Measurements from ENCODE around the gene RHBDF1.
"Not testable (repeated sequence)": the region's sequence is repeated elsewhere in the genome, so short reads cannot be mapped to it uniquely, and the experiment has no call there.

RHBDF1 gene

GRCh38 chr16:38941-39892 lies 33.2 kb downstream of the RHBDF1 start:
- DNase-seq (ENCODE audit: low read depth in 2 of 3, low spot score in 2 of 3), result no peak

DNA sequence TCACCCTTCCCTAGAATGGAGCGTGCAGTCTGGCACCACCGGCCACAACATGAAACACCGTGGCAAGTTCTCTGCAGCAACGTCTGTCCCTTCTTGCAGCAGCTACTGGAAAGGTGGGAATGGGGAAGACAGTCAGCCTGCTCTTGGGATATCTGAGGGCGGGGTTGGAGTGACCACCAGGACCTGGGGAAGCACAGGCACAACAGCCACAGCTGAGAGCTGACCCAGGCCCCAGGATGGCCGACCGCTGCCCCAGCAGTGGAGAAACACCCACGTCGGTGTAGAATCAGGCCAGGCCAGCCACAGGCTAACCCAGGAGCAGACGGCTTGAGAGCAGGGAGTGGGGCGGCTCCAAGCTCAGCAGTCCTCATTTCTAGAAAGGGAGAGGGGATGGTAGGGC lies 34.2 kb downstream of the RHBDF1 start:
- not testable (repeated sequence) for DNase-seq (ENCODE audit: low read depth in 2 of 3, low spot score in 2 of 3)

DNA sequence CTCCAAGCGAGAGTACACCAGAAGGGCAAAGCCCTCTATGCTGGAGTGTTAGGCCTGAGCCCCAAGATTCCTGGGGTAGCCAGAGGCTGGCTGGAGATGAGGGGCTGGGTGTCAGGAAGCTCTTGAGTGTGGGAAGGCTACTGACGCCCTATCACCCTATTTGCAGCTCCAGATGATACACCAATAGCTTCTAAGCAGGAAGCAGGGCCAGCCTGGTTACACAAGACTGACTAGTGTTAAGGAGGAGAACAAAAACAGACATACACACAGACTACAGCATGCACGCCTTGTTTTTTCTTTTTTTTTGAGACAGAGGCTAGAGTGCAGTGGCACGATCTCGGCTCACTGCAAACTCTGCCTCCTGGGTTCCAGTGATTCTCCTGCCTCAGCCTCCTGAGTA lies 34.9 kb downstream of the RHBDF1 start:
- DNase-seq (ENCODE audit: low read depth in 2 of 3, low spot score in 2 of 3), result no peak

DNA sequence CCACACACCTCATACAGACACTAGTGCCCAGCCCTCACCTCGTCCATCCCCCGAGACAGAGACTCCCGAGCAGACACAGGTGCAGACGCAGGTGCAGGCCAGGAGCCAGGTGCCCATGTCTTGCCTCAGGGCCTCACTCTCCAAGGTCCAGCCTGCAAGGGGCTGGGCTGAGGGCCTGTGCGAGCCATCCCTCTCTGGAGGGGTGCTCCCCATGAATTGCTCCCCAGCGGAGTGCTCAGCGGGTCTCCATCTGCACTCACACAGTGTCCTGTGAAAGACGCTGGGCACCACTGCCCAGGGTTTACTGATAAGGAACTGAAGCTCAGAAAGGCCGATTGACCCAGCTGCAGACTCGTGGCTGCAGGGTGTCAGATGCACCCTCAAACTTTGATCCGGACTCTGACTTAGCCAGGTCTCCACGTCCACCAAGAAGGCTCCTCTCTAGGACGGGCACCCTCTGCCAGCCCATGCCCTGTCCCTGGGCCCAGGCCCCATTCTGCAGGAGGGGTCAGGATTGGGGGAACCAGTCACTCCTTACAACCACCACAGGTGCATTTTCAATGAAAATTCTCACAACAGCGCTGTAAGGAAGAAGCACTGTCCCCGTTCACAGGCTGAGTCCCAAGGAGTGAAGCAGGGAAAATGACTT lies 36.0 kb downstream of the RHBDF1 start:
- no peak for DNase-seq (ENCODE audit: low read depth in 2 of 3, low spot score in 2 of 3)

GRCh38 chr16:35678-36305 lies 36.6 kb downstream of the RHBDF1 start:
- DNase-seq (ENCODE audit: low read depth in 2 of 3, low spot score in 2 of 3), result no peak

DNA sequence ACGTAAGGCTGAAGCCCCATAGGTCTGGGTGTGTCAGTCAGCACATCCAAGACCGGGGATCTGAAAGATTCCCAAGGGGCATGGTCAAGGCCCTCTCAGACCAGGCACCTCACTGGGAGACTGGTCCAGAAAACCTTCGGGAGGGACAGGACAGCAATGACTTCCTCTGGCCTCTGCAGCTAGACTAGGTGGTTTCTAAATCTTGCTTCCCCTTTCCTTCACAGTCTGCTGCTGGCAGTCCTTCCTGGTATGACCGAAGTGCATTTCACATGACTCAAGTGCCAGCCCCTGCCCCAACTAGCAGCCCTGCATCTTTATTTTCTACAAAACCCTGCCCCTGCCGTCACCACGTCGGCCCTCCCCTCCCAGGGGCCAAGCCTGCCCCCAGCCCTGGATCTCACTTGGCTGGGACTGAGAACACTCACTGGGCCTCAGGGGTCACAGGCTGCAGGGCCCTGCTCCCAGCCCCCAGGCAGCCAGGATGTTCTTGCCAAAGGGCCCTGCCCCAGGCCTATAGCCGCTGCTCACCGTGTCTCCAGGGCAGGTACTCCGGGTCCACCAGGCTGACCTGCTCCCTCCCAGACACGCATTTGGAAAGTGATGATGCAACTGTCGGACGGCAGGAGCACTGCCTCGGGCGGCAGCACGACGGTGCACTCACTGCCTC lies 37.3 kb downstream of the RHBDF1 start:
- DNase-seq (ENCODE audit: low read depth in 2 of 3, low spot score in 2 of 3), result no peak

DNA sequence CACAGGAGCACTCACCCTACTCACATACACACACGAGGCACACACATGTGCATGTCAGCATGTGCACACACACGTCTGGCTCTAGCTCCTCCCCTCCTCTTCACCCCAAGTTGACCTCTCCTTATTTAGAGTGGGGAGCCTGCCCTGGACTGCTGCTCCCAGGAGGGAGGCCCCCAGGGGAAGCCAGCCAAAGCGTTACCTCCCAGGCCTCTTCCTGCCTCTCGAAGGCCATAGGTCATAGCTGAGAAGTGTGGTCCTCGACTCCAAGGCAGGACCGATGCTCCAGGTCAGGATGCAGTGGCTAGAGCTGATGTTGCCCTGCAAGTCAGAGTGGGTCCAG lies 37.8 kb downstream of the RHBDF1 start:
- no peak for DNase-seq (ENCODE audit: low read depth in 2 of 3, low spot score in 2 of 3)

DNA sequence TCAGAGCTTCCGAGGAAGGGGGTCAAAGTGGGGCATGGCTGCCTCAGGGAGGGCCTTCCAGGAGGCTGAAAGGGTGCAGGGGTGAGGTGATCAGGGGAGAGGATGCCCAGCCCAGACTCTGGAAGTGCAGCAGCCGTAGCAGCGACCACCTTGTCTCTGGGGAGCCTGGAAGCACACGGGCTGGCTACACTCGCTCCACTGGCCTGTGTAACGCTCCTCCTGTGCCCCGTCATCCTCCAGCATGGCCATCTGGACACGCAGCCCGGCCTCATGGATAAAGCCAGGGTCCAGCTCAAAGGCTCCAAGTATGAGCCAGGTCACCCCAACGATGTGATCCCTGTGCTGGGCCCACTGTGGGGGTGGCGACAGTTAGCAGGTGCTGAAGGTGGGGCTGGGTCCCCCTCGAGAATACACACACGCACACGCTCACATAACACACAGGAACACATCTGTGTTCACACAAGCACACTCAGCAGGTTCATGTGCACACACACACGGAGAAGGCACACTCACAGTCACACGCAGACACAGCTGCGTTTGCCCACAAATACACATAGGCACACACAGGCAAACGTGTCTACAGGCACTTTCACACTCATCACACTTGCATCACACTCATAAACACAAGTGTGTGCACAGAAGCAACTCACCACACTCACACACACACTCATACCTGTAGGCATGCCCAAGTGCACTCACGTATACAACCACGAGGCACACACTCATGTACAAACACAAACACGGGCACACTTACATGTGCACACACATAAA lies 38.4 kb downstream of the RHBDF1 start:
- DNase-seq (ENCODE audit: low read depth in 2 of 3, low spot score in 2 of 3), result no peak

DNA sequence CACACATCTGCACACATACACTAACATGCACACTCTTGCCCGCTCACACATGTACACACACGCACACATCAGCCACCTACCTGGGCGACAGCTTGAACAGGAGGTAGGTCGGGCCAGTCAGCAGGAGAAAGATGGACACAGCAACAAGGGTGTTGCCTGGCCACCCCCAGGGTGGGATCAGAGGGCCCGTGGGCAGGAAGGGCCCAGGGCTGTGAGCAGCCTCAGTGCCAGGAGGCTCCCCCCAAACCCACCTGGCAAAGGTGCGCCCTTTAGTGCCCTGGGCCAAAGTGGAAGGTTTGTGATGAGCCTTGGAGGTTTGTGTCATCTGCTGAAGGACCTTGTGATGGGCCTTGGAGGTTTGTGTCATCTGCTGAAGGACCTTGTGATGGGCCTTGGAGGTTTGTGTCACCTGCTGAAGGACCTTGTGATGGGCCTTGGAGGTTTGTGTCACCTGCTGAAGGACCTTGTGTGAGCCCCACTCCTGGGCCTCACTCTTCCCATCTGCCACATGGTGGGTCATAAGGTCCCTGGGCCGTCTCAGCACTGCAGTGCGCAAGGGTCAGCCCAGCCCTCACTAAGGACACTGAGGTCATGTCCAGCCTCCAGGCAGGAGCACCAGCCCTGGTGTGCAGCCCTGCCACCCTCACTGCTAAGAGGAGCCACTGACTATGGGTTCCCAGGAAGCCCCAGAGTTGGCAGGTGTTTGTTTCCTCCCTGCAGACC lies 39.1 kb downstream of the RHBDF1 start:
- not testable (repeated sequence) for DNase-seq (ENCODE audit: low read depth in 2 of 3, low spot score in 2 of 3)

DNA sequence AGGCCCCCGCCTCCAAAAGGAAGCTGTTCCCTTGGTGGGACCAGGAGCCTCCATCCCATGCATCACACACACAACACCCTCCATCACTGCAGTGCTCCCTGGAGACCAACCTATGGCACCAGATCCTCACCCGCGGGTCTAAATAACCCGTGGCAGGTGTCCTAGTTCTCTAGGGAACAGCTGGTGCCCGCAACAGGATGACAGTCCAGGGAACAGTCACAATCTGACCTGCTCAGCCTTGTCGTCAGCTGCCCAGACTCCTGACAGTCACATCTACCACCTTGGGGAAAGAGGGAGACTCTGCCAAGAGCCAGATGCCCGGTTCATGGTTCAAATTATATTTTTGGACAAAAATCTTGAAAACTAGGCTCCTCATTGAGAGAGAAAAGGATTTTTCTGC lies 41.8 kb downstream of the RHBDF1 start:
- DNase-seq (ENCODE audit: low read depth in 2 of 3, low spot score in 2 of 3), result not testable (repeated sequence)

GRCh38 chr16:25926-26348 lies 46.5 kb downstream of the RHBDF1 start:
- not testable (repeated sequence) for DNase-seq (ENCODE audit: low read depth in 2 of 3, low spot score in 2 of 3)

GRCh38 chr16:24151-24550 lies 48.3 kb downstream of the RHBDF1 start:
- not testable (repeated sequence) for DNase-seq (ENCODE audit: low read depth in 2 of 3, low spot score in 2 of 3)

DNA sequence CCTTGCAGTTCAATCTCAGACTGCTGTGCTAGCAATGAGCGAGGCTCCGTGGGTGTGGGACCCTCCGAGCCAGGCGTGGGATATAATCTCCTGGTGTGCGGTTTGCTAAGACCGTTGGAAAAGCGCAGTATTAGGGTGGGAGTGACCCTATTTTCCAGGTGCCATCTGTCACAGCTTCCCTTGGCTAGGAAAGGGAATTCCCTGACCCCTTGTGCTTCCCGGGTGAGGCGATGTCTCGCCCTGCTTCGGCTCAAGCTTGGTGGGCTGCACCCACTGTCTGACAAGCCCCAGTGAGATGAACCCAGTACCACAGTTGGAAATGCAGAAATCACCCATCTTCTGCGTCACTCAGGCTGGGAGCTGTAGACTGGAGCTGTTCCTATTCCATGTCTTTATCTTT lies 51.5 kb downstream of the RHBDF1 start:
- not testable (repeated sequence) for DNase-seq (ENCODE audit: low read depth in 2 of 3, low spot score in 2 of 3)

GRCh38 chr16:17062-17765 lies 55.2 kb downstream of the RHBDF1 start:
- DNase-seq (ENCODE audit: low read depth in 2 of 3, low spot score in 2 of 3), result not testable (repeated sequence)

GRCh38 chr16:10772-11171 lies 61.7 kb downstream of the RHBDF1 start:
- DNase-seq (ENCODE audit: low read depth in 2 of 3, low spot score in 2 of 3), result peak; percentile 49 to 76 (median 69)

DNA sequence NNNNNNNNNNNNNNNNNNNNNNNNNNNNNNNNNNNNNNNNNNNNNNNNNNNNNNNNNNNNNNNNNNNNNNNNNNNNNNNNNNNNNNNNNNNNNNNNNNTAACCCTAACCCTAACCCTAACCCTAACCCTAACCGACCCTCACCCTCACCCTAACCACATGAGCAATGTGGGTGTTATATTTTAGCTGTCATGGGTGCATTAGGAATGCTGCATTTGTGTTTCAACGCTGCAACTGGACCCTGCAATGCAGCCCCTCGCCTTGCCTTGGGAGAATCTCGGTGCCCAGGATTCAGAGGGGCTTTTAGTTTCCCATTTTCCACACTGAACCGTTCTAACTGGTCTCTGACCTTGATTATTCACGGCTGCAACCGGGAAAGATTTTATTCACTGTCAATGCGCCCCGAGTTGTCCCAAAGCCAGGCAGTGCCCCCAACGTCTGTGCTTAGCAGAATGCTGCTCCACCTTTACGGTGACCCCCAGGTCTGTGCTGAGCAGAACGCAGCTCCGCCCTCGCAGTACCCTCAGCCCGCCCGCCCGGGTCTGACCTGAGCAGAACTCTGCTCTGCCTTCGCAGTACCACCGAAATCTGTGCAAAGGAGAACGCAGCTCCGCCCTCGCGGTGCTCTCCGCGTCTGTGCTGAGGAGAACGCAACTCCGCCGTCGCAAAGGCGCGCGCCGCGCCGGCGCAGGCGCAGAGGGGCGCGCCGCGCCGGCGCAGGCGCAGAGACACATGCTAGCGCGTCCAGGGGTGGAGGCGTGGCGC lies 62.3 kb downstream of the RHBDF1 start:
- DNase-seq (ENCODE audit: low read depth in 2 of 3, low spot score in 2 of 3), result no peak

Data from activated CD8-positive, alpha-beta memory T cell treated with anti-CD3 and anti-CD28 coated beads for 48 hours (primary cell).